Kidney epithelial cell (primary cell): ENCODE measurements around the gene TSPAN11. TPM values are rescaled to one million over a fixed set of nuclear protein-coding genes. Genes with fewer than 3 reads are reported as not detected.

Experiments
- DNase-seq: peaks from one replicate; pipeline ENCODE4 v3.0.0-alpha.2; 2010; ENCODE audit warnings: low read depth
- H3K27me3 ChIP-seq: 2 replicates; pipeline ENCODE4 v1.6.0; 2011; ENCODE audit warnings: low read length; ENCODE audit not compliant: control insufficient read depth, insufficient read depth
- H3K36me3 ChIP-seq: 2 replicates; pipeline ENCODE4 v1.5.1; 2011; ENCODE audit warnings: low read length; ENCODE audit not compliant: control insufficient read depth, insufficient read depth
- H3K4me3 ChIP-seq: 2 replicates; pipeline ENCODE4 v1.5.1; 2011; ENCODE audit warnings: low read depth, mild to moderate bottlenecking, control low read depth, low read length
- total RNA-seq: library from RNA; depleted of rRNA; stranded (reverse); fragments of >200 nt; gene quantifications from 2 replicates; pipeline ENCODE4 v1.2.3, GENCODE V29; 2015
- TF ChIP-seq, protein P1 (sequence below): IDR thresholded peaks from 2 replicates; pipeline ENCODE4 v1.5.1; 2011; ENCODE audit warnings: mild to moderate bottlenecking, moderate library complexity, low read length, control low read depth, inconsistent platforms; ENCODE audit not compliant: insufficient read depth, poor library complexity, severe bottlenecking

The TSPAN11 gene
- total RNA-seq, 1 donor from 2014 or later, result 5.2 TPM

GRCh38 chr12:30913323-30913722 is 13.2 kb upstream of the TSPAN11 start:
- Histone ChIP-seq H3K36me3 (no peaks in the 10 kb centered on the region), H3K27me3 (no peaks in the 10 kb centered on the region), H3K4me3 (no peak overlapping the region)
- TF ChIP-seq, protein P1, sequence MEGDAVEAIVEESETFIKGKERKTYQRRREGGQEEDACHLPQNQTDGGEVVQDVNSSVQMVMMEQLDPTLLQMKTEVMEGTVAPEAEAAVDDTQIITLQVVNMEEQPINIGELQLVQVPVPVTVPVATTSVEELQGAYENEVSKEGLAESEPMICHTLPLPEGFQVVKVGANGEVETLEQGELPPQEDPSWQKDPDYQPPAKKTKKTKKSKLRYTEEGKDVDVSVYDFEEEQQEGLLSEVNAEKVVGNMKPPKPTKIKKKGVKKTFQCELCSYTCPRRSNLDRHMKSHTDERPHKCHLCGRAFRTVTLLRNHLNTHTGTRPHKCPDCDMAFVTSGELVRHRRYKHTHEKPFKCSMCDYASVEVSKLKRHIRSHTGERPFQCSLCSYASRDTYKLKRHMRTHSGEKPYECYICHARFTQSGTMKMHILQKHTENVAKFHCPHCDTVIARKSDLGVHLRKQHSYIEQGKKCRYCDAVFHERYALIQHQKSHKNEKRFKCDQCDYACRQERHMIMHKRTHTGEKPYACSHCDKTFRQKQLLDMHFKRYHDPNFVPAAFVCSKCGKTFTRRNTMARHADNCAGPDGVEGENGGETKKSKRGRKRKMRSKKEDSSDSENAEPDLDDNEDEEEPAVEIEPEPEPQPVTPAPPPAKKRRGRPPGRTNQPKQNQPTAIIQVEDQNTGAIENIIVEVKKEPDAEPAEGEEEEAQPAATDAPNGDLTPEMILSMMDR, result no peak
- no peak for DNase-seq

DNA sequence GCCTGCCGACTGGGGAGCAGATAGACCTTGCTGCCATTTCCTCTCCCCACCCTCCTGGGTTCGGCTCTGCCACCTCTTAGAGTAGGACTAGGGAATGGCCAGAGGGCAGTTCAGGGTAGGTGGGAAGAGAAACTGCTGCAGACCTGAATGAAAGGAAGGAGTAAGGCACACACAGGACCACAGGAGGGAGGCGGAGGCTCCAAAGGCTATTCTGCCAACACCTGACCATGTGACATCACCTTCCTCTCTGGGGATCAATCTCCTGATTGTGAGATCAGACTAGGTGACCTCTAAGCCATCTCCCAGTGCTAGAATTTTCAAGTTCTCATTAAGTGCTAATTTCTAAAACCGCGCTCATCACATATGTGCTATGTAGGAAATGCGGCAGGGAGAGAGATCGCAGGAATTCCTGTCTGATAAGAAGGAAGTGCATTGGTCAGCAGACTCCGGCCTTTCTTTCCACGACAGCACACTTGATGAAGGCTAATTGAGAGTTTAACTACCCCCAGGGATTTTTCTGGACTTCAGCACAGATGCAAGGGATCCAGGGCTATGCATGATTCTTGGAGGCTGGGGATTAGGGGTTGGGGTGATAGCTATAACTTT is 11.5 kb upstream of the TSPAN11 start:
- Histone ChIP-seq H3K36me3 (no peaks in the 10 kb centered on the region), H3K27me3 (no peaks in the 10 kb centered on the region), H3K4me3 (no peak overlapping the region)
- TF ChIP-seq, protein P1, result no peak
- no peak for DNase-seq

- Histone ChIP-seq H3K27me3 (peaks cover 12% of the 10 kb centered on the region), H3K36me3 (no peaks in the 10 kb centered on the region), H3K4me3 (no peak overlapping the region)
- DNase-seq, result no peak
- TF ChIP-seq, protein P1, result no peak
These were observed 3.5 kb upstream of the TSPAN11 start for GRCh38 chr12:30923057-30923456.

GRCh38 chr12:30925607-30926242 is 823 bp upstream of the TSPAN11 start:
- H3K36me3 ChIP-seq, result no peaks in the 10 kb centered on the region
- H3K27me3 ChIP-seq, result peaks cover 18% of the 10 kb centered on the region
- peak overlapping the region; percentile 36 for H3K4me3 ChIP-seq
- no peak for DNase-seq
- TF ChIP-seq, protein P1, result no peak

GRCh38 chr12:30927222-30927611 is 669 bp downstream of the TSPAN11 start:
- TF ChIP-seq, protein P1, result no peak
- Histone ChIP-seq H3K4me3 (no peak overlapping the region), H3K27me3 (peaks cover 18% of the 10 kb centered on the region), H3K36me3 (no peaks in the 10 kb centered on the region)
- DNase-seq, result no peak
